Panc1 (cell line): Measurements from ENCODE around the gene NTSR2. TPM values are rescaled to one million over a fixed set of nuclear protein-coding genes. Genes with fewer than 3 reads are reported as not detected.

ENCODE experiments used
- ATAC-seq: fragments of 200-7000 bp; cut with Tn5 transposase; 2 replicates; pipeline ENCODE4 v1.9.1; 2020; ENCODE audit warnings: mild to moderate bottlenecking, moderate library complexity
- BruUV-seq: library from RNA; stranded (reverse); fragments of 400-500 nt; replicated peaks from 2 replicates; lab custom pipeline; 2021; lab: Mats Ljungman, UMichigan
- CTCF ChIA-PET: fragments of 300-600 bp; sonication (Branson Sonifier 250); formaldehyde crosslinking; loops from one replicate; lab custom pipeline; 2022; ENCODE audit warnings: antibody characterized with exemption; lab: Charles Lee
- POLR2A ChIA-PET: fragments of 300-600 bp; sonication (Branson Sonifier 250); formaldehyde crosslinking; loops from one replicate; lab custom pipeline; 2022; ENCODE audit warnings: antibody characterized with exemption; lab: Charles Lee
- DNase-seq: peaks from one replicate; pipeline ENCODE4 v3.0.0-alpha.2; 2010; ENCODE audit warnings: low read depth, low spot score
- H3K27ac ChIP-seq: 2 replicates; pipeline ENCODE4 v1.5.1; 2011; ENCODE audit warnings: mild to moderate bottlenecking, low read length, inconsistent platforms
- H3K27me3 ChIP-seq: fragments of 200-500 bp; sonication (Bioruptor generic); 2 replicates; pipeline ENCODE4 v1.6.0; 2014; ENCODE audit warnings: low read length, inconsistent platforms; ENCODE audit not compliant: control insufficient read depth, insufficient read depth
- H3K36me3 ChIP-seq: fragments of 200-500 bp; sonication (Bioruptor generic); 2 replicates; pipeline ENCODE4 v1.5.1; 2014; ENCODE audit warnings: inconsistent platforms, mild to moderate bottlenecking, low read length, moderate library complexity; ENCODE audit not compliant: control insufficient read depth, insufficient read depth
- H3K4me1 ChIP-seq: 2 replicates; pipeline ENCODE4 v1.5.1; 2011; ENCODE audit warnings: inconsistent platforms, mild to moderate bottlenecking, low read length, moderate library complexity; ENCODE audit not compliant: control insufficient read depth, insufficient read depth
- H3K4me3 ChIP-seq, 2 experiments: 2 replicates each; pipeline ENCODE4 v1.5.1; 2011 to 2012; ENCODE audit warnings: low read depth in 2 of 2, low read length in 2 of 2, mild to moderate bottlenecking in 2 of 2, inconsistent platforms in 1 of 2, moderate library complexity in 1 of 2
- H3K9me3 ChIP-seq: fragments of 200-500 bp; sonication (Bioruptor generic); 2 replicates; pipeline ENCODE4 v1.5.1; 2014; ENCODE audit warnings: low read depth, mild to moderate bottlenecking, inconsistent platforms, low read length, moderate library complexity; ENCODE audit not compliant: control insufficient read depth, insufficient read depth
- POLR2AphosphoS5 ChIP-seq: IDR thresholded peaks from 2 replicates; pipeline ENCODE4 v1.6.1; 2012; ENCODE audit warnings: mild to moderate bottlenecking, low read depth, low read length, moderate library complexity
- SIN3A ChIP-seq: IDR thresholded peaks from 2 replicates; pipeline ENCODE4 v1.6.1; 2012; ENCODE audit warnings: low read depth, mild to moderate bottlenecking, low read length, moderate library complexity, borderline replicate concordance; ENCODE audit not compliant: insufficient read depth
- TCF7L2 ChIP-seq: IDR thresholded peaks from 2 replicates; pipeline ENCODE4 v1.6.1; 2011; ENCODE audit warnings: mild to moderate bottlenecking, low read depth, low read length, inconsistent platforms
- in situ Hi-C: cut with HindIII; loops from 2 replicates; pipeline ENCODE4 v1.10.0; 2016; ENCODE audit warnings: low sequenced_read_pairs, low pct_unique_long_range_greater_than_20kb
- intact Hi-C: fragments of 100-400 bp; cut with micrococcal nuclease; formaldehyde crosslinking; loops from one replicate; pipeline ENCODE4 v1.10.0; 2022; ENCODE audit not compliant: unreplicated experiment
- total RNA-seq: library from RNA; stranded (reverse); gene quantifications from one replicate; pipeline ENCODE4 v1.2.1, GENCODE V29; 2021; ENCODE audit not compliant: unreplicated experiment
- TF ChIP-seq, protein P1 (sequence below): fragments of 450-650 bp; IDR thresholded peaks from 2 replicates; pipeline ENCODE4 v1.5.1; 2017; ENCODE audit warnings: mild to moderate bottlenecking
- TF ChIP-seq, protein P2 (sequence below), 2 experiments: IDR thresholded peaks; 2 replicates each; pipeline ENCODE4 v1.6.1; 2011 to 2012; ENCODE audit warnings: low read depth in 2 of 2, control low read depth in 1 of 2, low read length in 1 of 2, mild to moderate bottlenecking in 1 of 2, moderate library complexity in 1 of 2; ENCODE audit not compliant: insufficient read depth in 1 of 2

The NTSR2 gene
- total RNA-seq, 1 experiment from 2014 or later, result 0.15 TPM

DNA sequence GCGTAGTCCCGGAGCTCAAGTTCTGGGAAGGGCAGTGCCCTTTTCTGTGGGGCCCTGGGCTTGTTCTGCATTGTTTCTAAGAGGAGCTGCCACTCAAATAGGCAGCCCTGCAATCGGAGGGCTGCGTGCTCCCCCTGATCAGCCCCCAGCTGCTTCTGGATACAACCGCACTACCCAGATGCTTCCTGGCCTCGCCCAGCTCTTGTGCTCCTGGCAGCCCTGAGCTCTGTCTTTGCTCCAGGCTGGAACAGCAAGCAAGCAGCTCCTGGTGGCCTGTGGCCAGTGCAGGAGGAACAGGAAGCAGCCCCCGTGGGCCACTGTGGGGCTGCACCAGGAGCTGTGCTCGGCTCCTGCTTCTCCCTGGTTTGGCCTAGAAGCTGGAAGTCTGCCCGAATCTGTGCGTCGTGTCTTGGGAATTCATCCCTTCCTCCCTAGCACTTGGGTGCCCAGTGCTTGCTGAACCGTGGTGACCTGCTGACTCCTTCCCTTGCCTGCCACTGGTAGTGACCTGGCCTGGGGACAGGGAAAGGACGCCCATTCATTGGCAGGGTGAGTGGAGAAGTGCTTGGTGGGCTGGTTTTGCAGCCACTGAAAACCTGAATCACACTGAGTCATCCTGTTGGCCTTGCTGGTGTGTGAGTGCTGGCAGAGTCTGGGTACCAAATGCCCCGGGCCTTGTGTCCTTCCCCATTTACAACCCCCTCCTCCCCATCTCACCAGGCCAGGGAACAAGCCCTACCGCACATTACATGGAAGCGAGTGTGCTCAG is 27.3 kb upstream of the NTSR2 start:
- intact Hi-C loops, result no loop called here
- peak overlapping the region in 1 of 2 experiments; percentile 5; a peak in 1 of 4 replicates for H3K4me3 ChIP-seq
- TF ChIP-seq SIN3A (no peak), TCF7L2 (no peak), POLR2AphosphoS5 (peak; percentile 56; the same call in 1 of the 2 replicates)
- TF ChIP-seq, protein P1, sequence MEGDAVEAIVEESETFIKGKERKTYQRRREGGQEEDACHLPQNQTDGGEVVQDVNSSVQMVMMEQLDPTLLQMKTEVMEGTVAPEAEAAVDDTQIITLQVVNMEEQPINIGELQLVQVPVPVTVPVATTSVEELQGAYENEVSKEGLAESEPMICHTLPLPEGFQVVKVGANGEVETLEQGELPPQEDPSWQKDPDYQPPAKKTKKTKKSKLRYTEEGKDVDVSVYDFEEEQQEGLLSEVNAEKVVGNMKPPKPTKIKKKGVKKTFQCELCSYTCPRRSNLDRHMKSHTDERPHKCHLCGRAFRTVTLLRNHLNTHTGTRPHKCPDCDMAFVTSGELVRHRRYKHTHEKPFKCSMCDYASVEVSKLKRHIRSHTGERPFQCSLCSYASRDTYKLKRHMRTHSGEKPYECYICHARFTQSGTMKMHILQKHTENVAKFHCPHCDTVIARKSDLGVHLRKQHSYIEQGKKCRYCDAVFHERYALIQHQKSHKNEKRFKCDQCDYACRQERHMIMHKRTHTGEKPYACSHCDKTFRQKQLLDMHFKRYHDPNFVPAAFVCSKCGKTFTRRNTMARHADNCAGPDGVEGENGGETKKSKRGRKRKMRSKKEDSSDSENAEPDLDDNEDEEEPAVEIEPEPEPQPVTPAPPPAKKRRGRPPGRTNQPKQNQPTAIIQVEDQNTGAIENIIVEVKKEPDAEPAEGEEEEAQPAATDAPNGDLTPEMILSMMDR, result no peak
- TF ChIP-seq, protein P2, sequence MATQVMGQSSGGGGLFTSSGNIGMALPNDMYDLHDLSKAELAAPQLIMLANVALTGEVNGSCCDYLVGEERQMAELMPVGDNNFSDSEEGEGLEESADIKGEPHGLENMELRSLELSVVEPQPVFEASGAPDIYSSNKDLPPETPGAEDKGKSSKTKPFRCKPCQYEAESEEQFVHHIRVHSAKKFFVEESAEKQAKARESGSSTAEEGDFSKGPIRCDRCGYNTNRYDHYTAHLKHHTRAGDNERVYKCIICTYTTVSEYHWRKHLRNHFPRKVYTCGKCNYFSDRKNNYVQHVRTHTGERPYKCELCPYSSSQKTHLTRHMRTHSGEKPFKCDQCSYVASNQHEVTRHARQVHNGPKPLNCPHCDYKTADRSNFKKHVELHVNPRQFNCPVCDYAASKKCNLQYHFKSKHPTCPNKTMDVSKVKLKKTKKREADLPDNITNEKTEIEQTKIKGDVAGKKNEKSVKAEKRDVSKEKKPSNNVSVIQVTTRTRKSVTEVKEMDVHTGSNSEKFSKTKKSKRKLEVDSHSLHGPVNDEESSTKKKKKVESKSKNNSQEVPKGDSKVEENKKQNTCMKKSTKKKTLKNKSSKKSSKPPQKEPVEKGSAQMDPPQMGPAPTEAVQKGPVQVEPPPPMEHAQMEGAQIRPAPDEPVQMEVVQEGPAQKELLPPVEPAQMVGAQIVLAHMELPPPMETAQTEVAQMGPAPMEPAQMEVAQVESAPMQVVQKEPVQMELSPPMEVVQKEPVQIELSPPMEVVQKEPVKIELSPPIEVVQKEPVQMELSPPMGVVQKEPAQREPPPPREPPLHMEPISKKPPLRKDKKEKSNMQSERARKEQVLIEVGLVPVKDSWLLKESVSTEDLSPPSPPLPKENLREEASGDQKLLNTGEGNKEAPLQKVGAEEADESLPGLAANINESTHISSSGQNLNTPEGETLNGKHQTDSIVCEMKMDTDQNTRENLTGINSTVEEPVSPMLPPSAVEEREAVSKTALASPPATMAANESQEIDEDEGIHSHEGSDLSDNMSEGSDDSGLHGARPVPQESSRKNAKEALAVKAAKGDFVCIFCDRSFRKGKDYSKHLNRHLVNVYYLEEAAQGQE (IDR thresholded peaks at IDR 0.05; ENCODE audit: insufficient read depth in 1 of 2, low read depth in 2 of 2, low read length in 1 of 2), result no peak
- H3K4me1 ChIP-seq, result peaks cover 32% of the 10 kb centered on the region
- no peaks in the 10 kb centered on the region for H3K27me3 ChIP-seq
- POLR2A ChIA-PET, result interaction anchor here (0.6 kb wide), 1 partner anchor 294 kb away, joined by 7 read pairs; no protein-coding TSS in a partner anchor
- no TSS peak for BruUV-seq
- no peaks in the 10 kb centered on the region for H3K9me3 ChIP-seq
- DNase-seq (peak; percentile 94), ATAC-seq (peak; percentile 89)
- CTCF ChIA-PET, result interaction anchor here (1.5 kb wide), 1 partner anchor 9 kb away, joined by 6 read pairs; no protein-coding TSS in a partner anchor
- in situ Hi-C loops, result no loop called here
- peak overlapping the region; percentile 82 for H3K27ac ChIP-seq
- no peaks in the 10 kb centered on the region for H3K36me3 ChIP-seq

DNA sequence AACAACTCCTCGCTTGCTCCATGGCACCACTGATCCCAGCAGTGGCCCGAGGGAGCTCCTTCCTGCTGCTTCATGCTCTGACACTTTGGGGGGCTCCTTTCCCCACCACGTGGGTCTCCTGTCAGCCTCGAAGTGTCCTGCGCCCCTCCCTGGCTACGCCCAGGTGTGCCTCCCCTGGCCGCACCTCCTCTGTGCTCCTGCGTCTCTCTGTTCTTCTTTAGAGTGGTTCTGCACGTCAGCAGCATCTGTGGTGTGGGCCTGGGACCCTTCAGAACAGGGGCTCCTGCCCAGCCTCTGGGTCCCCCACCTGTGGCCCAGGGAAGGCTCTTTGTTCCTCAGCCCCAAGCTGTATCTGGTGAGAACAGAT is 26.7 kb upstream of the NTSR2 start:
- in situ Hi-C loops (no loop called here), intact Hi-C loops (no loop called here)
- Histone ChIP-seq H3K4me1 (peaks cover 32% of the 10 kb centered on the region), H3K27ac (peak overlapping the region; percentile 82), H3K9me3 (no peaks in the 10 kb centered on the region), H3K27me3 (no peaks in the 10 kb centered on the region), H3K4me3 (peak overlapping the region in 1 of 2 experiments; percentile 5; a peak in 1 of 4 replicates), H3K36me3 (no peaks in the 10 kb centered on the region)
- ATAC-seq (0 out of 2 replicates have a peak, but pooled peaks have one; percentile 1), DNase-seq (no peak)
- ChIA-PET CTCF (interaction anchor here (1.5 kb wide), 1 partner anchor 9 kb away, joined by 6 read pairs; no protein-coding TSS in a partner anchor), POLR2A (interaction anchor here (0.6 kb wide), 1 partner anchor 295 kb away, joined by 7 read pairs; no protein-coding TSS in a partner anchor)
- BruUV-seq, result no TSS peak
- TF ChIP-seq POLR2AphosphoS5 (no peak), SIN3A (no peak)
- TF ChIP-seq, protein P2 (IDR thresholded peaks at IDR 0.05; ENCODE audit: insufficient read depth in 1 of 2, low read depth in 2 of 2, low read length in 1 of 2), result no peak
